Middle frontal gyrus (tissue), 1 donor: ENCODE results near the gene PPM1F.
"Not testable (repeated sequence)": the region's sequence is repeated elsewhere in the genome, so short reads cannot be mapped to it uniquely, and the experiment has no call there.

Source experiments
- DNase-seq: peaks from one replicate; pipeline ENCODE4 v3.0.0-alpha.2; 2015; ENCODE audit warnings: low spot score; ENCODE audit errors: extremely low spot score

PPM1F gene

DNA sequence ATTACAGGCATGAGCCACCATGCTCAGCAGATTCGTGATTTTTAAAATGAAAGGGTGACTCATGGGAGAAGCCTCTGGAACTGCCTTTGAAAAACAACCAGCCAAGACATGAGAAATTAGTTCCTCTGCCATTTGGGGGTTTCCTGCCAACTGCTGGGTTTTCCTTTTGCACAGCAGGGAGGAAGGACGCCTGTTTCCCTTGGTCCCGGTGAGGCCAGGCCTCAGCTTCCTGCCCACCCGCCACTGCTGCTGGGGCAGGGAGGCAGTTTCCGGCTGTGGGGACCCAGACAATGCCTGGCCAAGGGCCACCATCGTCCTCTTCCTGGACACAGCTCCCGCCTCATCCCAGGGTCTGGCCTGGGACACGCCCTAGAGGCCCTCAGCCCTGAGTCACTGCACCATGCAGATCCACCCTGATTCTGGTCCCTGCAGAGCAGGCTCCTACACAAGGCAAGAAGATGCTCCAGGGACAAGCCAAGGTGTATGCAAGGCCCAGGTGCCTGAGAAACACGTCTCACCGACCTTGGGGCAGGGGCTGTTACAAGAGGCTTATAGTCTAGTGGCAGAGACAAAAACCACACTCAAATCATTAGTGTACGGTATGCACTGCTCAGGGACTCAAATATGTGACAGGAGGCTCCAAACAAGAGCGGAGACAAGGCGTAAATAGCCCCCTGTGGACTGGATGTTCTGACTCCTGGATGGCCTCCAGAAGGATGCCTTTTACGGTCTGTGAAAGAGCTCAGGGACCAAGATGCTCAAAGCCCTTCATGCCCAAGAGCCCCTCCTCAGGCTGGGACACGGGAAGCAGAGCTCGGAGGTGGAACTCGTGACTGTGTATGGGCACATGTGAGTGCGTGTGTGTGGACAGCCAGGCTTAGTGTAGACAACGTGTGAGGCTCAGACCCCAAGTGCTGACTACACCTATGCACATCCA is 10.0 kb downstream of the PPM1F start:
- DNase-seq = no peak

DNA sequence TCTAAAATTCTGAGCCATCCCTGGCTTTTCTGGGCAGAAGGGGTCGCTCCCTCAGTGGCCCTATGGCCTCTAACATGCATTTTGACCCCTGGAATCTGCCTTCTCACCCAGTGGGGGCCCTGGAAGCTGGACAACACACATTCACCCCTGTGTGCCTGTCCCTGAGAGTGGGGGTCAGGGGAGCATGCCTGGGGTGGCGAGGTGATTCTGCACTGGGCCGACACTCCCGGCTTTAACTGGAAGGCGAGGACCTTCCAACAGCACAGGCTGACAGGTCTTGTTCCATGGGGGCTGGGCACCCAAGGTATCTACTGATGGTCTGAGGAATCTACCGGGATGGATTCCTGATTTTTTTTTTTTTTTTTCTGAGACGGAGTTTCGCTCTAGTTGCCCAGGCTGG is 10.7 kb downstream of the PPM1F start:
- no peak for DNase-seq

DNA sequence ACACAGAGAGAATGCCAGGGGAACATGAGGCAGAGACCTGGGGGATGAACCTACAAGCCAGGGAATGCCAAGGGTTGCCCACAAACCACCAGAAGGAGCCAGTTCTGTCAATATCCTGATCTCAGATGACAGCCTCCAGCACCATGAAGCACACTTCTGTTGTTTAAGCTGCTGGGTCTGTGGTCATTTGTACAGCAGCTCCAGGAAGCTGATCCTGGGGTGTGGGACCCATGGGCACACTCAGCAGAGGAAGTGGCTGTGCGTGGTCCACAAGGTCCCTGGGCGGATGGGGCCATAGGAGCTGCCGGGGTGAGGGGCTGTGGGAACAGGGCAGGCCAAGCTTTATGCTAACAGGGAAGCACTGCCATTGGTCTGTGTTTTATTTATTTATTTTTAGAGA is 12.1 kb downstream of the PPM1F start:
- no peak for DNase-seq

DNA sequence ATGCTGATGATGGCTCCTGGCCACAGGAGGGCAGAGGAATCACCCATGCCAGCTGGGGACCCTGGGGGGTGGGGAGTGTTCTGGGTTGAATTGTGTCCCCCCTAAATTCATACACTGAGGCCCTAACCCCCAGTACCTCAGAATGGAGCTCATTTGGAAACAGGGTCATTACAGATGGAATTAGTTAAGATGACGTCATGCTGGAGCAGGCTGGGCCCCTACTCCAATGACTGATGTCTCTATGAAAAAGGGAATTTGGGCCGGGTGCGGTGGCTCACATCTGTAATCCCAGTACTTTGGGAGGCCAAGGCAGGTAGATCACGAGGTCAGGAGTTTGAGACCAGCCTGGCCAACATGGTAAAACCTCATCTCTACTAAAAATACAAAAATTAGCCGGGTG is 12.7 kb downstream of the PPM1F start:
- not testable (repeated sequence) for DNase-seq

DNA sequence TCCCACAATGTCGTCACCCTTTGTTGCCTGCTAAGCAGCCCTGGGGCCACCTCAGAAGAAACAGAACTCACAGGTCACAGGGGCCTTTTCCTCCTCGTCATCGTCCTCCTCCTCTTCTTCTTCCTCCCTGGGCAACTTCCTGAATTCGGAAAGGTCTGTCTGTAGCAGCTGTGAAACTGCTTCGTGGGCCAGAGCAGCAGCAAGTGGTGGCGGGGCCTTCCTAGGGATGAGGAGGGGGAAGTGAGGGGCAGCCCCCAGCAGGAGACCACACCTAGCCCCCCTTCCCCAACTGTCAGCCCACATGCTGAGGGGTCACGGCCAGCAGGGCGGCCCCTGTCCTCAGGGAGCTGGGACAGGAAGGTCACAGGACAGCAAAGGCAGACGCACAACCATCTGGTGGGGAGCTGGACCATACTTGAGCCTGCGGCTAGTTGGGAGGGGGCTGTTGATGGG is 13.2 kb downstream of the PPM1F start:
- DNase-seq = no peak

DNA sequence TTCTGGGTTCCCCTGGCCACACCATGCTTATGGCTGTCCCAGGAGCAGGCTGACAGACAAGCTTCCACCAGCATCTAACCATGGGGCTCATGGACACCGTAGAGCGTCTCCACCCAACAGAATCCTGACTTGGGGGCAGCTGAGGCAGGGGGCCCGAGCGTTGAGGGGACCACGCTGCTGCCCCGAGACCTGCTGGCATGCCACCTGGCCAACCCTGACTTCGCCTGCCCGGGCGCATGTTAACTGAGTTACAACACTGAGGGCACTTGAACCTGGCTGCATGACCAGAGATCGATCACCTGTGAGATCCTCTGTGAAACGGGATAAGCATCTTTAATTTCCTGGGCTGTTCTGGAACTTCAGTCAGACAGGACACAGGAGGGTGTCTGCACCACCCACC is 13.7 kb downstream of the PPM1F start:
- no peak for DNase-seq

DNA sequence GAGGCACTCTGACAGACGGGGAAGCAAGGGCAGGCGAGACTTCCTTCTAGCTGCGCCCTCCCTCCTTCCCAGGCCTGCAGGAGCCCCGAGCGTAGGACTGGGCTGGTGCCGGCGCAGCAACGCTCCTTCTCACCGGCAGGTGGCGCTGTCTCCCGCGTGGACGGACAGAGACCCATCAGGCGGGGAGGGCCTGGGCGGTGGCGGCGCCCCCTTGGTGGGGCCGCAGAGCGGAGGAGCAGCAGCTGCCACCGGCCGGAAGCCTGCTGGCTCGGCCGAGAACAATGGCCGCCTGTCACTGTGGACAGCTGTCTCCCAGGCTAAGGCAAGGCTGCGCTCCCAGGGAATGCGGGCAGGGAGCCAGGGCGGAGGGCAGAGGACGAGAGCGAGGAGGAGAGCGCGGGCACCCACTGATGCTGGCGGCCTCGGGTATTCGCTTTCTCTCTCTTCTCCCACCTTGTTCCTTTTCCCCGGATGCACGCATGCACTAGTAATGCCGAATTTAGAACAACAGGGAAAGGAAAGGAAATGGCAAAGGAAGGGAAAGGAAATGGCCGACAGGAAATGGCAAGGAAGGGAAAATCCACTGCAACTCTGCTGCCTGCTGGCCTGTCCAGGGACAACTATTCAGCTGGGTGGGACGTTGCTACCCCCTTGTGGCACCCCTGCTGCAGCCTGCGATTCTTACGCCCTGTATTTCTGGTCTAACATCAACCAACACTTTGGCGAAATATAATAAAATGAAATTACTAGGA is 14.4 kb downstream of the PPM1F start:
- peak; percentile 92 for DNase-seq

DNA sequence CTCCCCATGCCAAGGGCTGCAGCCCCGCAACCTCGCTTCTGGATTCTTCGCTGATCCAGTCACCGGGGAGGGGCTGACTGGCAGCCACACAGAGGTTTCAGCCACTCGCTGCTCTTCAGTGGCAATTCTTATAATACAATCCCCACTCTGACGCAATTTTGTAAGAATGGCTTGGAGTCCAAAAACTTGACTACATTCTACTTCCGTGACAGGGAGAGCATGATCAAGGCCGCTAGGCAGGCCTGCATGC is 14.9 kb downstream of the PPM1F start:
- no peak for DNase-seq

DNA sequence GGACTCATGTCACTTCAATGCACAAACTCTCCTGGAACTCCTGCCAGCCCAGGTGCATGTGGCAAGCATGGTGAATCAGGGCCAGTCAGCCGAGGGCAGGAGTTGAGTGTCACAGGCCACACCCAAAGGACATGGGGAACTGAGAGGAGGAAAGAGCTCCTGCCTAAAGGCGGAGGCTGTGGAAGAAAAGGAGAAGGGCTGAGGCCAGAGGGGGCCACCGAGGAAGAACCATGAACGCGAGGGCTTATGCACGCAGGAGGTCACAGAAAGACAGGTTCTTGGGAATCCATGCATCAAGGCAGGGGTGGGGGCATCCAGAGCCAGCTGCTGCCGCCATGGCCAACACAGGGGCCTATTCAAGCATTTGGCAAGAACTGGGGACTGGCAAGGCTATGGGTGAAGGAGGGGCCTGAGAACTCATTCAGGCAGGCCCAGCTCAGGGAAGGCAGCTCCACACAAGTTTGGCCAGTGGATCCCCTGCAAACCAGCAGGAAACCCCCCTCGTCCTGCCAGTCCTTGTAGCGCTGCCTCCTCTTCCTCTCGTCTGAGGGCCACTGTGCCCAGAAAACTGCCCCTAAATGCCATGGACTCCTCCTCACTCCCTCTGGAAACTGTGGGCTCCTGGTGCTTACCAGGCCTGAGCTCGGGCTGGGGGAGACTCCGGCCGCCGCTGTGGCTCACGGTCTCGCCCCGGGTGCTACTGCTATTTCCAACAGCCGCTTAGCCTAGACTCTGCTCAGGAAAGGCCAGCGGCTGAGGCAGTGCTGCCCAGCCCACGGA is 15.4 kb downstream of the PPM1F start:
- DNase-seq = no peak

DNA sequence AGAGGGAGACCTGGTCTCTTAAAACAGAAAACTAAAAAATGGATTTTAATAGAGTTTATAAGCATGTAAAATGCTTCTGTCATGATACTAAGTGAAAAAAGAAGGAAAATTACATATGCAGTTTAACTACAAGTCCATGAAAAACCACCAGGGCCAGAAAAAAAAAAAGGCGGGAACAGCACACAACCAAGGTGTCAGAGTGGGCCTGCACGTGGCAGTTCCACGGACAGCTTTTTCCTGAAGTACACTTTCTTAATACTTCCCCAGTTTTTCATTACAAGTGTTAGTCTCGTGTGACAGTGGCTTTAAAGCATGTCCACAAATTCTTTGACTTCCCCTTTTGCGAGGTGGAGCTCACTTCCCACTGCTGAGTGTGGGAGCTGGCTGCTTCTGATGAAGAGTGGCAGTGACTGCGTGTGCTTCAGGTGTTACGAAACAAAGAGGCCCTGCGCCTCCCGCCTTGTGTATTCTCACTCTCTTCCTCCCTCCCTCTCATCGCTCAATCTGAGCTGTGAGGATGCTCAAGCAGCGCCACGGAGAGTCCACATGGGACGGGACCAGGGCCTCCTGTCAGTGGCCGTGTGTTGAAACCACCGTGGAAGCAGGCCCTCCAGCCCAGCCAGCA is 16.4 kb downstream of the PPM1F start:
- DNase-seq = no peak

DNA sequence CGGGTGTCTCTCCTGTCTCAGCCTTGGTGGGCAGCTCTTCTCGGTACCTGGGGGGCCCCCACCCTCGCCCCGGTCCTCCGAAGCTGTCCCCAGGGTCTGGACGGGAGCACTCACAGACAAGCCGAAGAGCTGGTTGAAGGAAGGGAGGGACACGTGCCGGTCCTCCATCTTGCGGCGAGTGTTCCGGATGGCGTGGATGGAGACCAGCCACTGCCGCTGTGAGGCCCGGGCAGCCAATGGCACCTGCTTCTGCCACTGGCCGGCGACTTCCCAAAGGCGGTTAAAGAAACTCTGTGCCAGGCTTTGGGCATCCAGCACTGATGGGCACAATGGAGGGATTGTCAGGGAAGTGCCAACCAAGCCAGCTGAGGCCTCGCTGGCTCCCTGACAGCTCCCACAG is 18.7 kb downstream of the PPM1F start:
- DNase-seq = no peak

DNA sequence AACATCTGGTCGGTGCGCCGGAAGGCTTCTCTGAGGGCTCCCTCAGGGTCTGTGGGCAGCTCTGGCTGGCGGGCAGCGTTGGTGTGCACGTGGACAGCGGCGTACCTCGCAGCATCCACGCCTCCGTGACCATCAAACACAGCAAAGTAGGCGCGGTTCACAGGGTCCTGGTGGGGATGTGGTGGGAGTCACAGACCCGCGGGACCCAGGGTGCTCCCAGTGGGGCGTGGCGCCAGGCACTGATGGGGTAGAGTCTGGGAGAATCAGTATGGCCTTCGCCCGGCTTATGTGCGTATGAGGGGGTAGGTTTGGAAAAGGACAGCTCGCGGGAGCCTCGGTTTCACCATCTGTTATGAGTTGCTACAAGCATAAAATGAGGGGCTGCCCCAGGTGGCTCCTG is 19.2 kb downstream of the PPM1F start:
- DNase-seq = no peak

DNA sequence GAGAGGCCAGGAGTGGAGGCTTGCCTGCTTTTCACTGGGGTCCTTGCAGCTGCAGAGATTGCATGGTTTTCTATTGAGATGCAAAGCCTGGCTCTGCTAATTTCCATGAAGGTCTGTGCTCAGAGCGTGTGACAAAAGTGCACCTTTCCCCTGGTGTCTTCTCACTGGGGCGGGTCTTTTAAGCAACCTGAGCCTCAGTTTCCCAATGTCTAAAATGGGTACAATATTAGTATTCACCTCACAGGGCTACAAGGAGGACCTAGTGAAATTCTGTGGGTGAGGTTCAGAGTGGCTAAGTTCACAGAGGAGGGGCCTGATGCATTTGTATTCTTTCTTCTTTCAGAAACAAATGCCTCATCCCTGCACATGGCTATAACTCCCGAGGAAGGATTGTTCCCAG is 20.3 kb downstream of the PPM1F start:
- DNase-seq = no peak

DNA sequence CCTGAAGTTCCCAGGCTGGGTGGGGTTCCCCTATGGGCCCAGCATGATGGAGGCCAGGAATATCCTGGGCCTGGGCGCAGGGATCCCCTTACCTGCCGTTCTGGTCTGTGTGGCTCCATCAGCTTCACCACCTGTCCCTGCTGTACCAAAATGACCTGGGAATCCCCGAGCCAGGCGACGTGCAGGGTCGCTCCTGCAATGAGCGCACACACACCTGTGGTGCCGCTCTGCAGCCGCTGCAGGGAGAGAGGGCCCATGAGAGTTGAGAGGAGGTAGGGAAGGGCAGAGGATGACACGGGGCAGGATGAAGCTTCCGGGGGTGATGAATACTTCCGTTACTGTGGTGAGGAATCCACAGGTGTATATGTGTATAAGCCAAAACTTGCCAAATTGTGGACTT is 21.6 kb downstream of the PPM1F start:
- no peak for DNase-seq

DNA sequence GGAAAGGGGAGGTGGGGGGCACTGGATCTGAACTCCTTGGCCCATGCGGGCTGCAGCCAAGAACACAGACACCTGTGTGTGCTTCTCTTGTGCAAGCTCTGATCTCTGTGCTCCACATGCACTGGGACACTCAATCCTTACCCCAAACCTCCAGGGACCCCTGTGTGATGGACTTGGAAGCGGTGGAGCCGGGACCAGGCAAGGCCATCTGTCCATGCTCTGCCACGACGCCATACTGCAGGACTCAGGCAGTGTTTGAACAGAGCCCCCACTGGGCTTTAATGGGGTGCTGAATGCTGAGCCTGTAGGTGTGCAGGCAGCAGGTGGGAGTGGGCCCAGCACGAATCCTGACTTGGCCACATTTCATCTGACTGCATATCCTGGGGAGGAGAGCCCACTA is 23.4 kb downstream of the PPM1F start:
- DNase-seq = no peak

DNA sequence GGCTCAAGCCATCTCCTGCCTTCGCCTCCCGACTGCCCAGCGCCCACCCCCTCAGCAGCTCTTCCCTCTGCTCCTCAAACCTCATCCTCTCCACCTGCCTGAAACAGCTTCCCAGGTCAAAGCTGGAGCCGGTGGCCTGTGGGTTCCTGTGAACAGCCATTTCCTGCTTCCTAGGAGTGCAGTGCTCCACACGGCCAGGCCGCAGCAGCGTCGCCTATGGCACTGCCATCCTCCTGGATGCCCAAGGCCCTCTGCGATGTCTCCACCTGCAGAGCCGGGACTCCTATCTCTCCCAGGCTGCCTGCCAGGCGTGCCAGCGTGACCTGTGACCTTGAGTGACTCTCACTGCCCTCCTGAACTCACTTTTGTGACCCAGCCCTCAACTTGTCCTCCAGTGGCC is 24.6 kb downstream of the PPM1F start:
- no peak for DNase-seq

DNA sequence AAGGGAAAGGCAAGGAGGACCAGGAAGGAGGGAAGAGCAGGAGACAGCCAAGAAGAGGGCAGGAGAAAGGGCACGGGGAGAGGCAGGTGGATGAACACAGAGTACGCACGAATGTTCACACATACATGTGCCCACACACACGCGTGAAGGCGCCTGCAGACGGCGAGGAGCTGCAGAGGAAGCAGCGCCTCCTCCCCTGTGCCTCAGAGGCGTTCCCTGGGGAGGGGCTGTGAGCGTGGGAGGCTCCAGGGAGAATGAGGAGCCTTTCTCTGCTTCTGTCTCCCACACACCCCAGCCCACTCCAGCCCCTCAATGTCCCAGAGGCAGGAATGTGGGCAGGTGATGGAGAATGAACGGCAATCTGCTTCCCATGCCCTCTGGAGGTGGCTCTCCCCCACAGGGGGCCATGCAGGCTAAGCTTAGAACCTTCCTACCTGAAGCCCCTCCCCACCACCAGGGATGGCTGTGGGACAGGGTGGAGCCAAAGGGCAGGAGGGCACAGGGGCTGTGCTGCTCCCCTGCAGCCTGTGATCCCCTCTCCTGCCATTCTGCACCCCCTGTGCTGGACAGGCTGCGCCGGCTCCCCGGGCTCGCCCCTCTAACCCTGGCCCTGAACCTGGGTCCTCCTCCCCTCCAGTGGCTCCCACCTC is 25.3 kb downstream of the PPM1F start:
- DNase-seq = no peak

DNA sequence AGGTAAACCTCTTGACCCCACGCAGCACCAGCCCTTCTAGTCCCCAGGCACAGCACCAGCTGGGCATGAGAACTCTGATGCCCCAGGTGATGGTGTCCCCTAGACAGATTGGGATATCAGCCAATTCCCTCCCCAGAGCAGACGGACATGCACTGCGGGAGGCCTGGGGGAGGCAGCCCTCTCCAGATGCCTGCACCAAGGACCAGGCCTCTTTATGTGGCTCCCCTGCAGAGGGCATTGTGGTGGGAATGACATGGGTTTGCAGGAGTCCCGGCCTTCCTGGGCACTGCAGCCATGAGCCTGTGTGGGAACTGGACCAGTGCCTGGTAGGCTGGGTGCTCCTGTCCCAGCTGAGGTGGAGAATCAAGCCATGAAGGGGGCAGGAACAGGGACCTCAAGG is 25.9 kb downstream of the PPM1F start:
- DNase-seq = no peak

DNA sequence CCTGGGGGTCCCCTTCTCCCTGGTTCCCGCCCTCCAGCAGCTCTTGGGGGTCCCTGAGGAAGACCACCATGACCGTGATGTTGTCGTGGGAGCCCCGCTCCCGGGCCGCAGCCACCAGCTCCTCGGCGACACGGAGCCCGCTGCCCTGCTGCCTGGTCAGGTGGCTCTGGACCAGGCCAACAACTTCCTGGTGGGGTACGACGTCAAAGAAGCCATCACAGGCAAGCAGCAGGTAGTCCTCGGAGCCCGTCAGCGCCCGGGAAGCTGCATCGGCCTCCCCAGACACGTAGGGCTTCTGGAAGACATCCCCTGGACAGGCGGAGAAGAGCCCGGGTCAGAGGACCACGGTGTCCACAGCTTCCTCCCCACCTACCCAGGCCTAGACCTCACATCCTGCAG is 29.5 kb downstream of the PPM1F start:
- DNase-seq = no peak

DNA sequence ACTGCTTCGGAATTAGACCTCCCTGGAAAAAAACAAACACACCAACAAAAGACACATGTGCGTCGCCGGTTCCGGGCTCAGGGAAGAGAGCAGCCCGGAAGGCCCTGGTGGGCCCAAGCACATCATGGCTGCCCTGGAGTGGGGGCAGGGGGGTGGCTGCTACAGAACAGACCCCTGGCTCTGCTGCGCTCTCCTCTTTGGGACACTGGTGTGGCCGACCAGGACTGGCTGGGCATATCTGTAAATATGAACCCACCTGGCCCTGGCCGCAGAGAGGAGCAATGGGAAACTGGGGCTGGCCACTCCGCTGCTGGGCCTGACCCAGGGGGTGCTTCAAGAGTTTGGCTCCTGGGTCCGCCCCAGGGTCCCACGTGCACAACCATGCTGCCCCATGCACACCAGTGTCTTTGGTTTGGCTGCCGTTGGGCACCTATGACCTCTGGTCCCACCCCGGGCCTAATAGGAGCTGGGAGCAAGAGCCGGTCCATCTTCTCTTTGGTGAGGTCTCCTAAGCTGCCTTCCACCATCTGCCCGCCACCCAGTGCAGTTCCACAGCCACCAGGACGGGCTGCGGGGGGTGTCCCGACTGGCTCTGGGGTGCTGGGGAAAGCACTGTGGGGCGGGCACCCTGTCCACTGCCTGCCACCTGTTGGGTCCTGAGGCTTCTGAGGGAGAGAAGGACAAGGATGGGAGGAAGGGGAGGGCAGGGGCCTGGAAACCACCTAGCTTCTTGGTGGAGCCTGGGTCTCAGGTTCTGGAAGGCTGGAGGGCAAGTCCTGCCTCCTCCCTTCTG is 30.1 kb downstream of the PPM1F start:
- DNase-seq = no peak
